ENCODE results near the gene CEP70.
"Not testable (repeated sequence)": the region's sequence is repeated elsewhere in the genome, so short reads cannot be mapped to it uniquely, and the experiment has no call there.

The CEP70 gene

GRCh38 chr3:138578961-138579574 is 15.0 kb downstream of the CEP70 start:
- Histone ChIP-seq H3K9me3 (peaks cover 0 to 6% (median 0%) of the 10 kb centered on the region in 3 donors), H3K27ac (no peak overlapping the region), H3K36me3 (peaks cover 2 to 8% (median 7%) of the 10 kb centered on the region in 3 donors), H3K4me3 (no peak overlapping the region), H3K27me3 (no peaks in the 10 kb centered on the region), H3K4me1 (no peaks in the 10 kb centered on the region)
- intact Hi-C loops (cut with DNase I; ENCODE audit: low total_unique reads): no loop called here
- no peak for TF ChIP-seq CTCF (IDR thresholded peaks at IDR 0.05)
- DNase-seq: no peak

- intact Hi-C loops (cut with DNase I; ENCODE audit: low total_unique reads): no loop called here
- Histone ChIP-seq H3K4me3 (no peak overlapping the region), H3K27me3 (no peaks in the 10 kb centered on the region), H3K4me1 (no peaks in the 10 kb centered on the region), H3K36me3 (peaks cover 10 to 13% (median 10%) of the 10 kb centered on the region in 3 donors), H3K9me3 (peaks cover 0 to 9% (median 0%) of the 10 kb centered on the region in 3 donors), H3K27ac (no peak overlapping the region)
- DNase-seq: no peak
- no peak for TF ChIP-seq CTCF (IDR thresholded peaks at IDR 0.05)
These were observed 15.9 kb downstream of the CEP70 start for GRCh38 chr3:138578141-138578540.

GRCh38 chr3:138573138-138573537 is 20.9 kb downstream of the CEP70 start:
- intact Hi-C loops (cut with DNase I; ENCODE audit: low total_unique reads): no loop called here
- H3K36me3 ChIP-seq: peaks cover 27 to 37% (median 34%) of the 10 kb centered on the region in 3 donors
- TF ChIP-seq CTCF (IDR thresholded peaks at IDR 0.05): no peak

GRCh38 chr3:138569624-138570023 is 24.4 kb downstream of the CEP70 start:
- DNase-seq; H3K9me3 ChIP-seq; H3K27ac ChIP-seq; H3K4me3 ChIP-seq; H3K27me3 ChIP-seq; H3K4me1 ChIP-seq; intact Hi-C loops (cut with DNase I; ENCODE audit: low total_unique reads): not testable (repeated sequence)
- peaks cover 32 to 45% (median 43%) of the 10 kb centered on the region in 3 donors for H3K36me3 ChIP-seq

More at GRCh38 chr3:138573138-138573537, 20.9 kb downstream of the CEP70 start:
- no peaks in the 10 kb centered on the region for H3K27me3 ChIP-seq
- H3K4me1 ChIP-seq: no peaks in the 10 kb centered on the region
- no peak overlapping the region for H3K27ac ChIP-seq
- H3K4me3 ChIP-seq: no peak overlapping the region
- peaks cover 0 to 9% (median 0%) of the 10 kb centered on the region in 3 donors for H3K9me3 ChIP-seq
- DNase-seq: no peak

GRCh38 chr3:138569090-138569489 is 25.0 kb downstream of the CEP70 start:
- Histone ChIP-seq H3K27me3 (no peaks in the 10 kb centered on the region), H3K9me3 (peaks cover 0 to 3% (median 0%) of the 10 kb centered on the region in 3 donors), H3K4me3 (no peak overlapping the region), H3K27ac (no peak overlapping the region), H3K4me1 (no peaks in the 10 kb centered on the region), H3K36me3 (peaks cover 30 to 40% (median 38%) of the 10 kb centered on the region in 3 donors)
- no peak for DNase-seq
- intact Hi-C loops (cut with DNase I; ENCODE audit: low total_unique reads): no loop called here
- TF ChIP-seq CTCF (IDR thresholded peaks at IDR 0.05): no peak

GRCh38 chr3:138567403-138567802 is 26.7 kb downstream of the CEP70 start:
- Histone ChIP-seq H3K36me3 (peaks cover 14 to 34% (median 31%) of the 10 kb centered on the region in 3 donors), H3K27ac (no peak overlapping the region)

GRCh38 chr3:138566293-138566692 is 27.8 kb downstream of the CEP70 start:
- H3K27ac ChIP-seq; H3K4me3 ChIP-seq; H3K9me3 ChIP-seq; DNase-seq; H3K4me1 ChIP-seq; intact Hi-C loops (cut with DNase I; ENCODE audit: low total_unique reads); H3K27me3 ChIP-seq: not testable (repeated sequence)
- H3K36me3 ChIP-seq: peaks cover 19 to 34% (median 27%) of the 10 kb centered on the region in 3 donors

More at GRCh38 chr3:138567403-138567802, 26.7 kb downstream of the CEP70 start:
- Histone ChIP-seq H3K9me3 (no peaks in the 10 kb centered on the region), H3K4me1 (no peaks in the 10 kb centered on the region), H3K4me3 (no peak overlapping the region), H3K27me3 (no peaks in the 10 kb centered on the region)
- no peak for TF ChIP-seq CTCF (IDR thresholded peaks at IDR 0.05)
- DNase-seq: no peak
- intact Hi-C loops (cut with DNase I; ENCODE audit: low total_unique reads): no loop called here

GRCh38 chr3:138562902-138563301 is 31.2 kb downstream of the CEP70 start:
- DNase-seq; H3K4me1 ChIP-seq; H3K4me3 ChIP-seq; H3K27ac ChIP-seq; intact Hi-C loops (cut with DNase I; ENCODE audit: low total_unique reads); H3K27me3 ChIP-seq: not testable (repeated sequence)
- peaks cover 4 to 30% (median 6%) of the 10 kb centered on the region in 3 donors for H3K9me3 ChIP-seq
- peaks cover 25 to 40% (median 38%) of the 10 kb centered on the region in 3 donors for H3K36me3 ChIP-seq
